HG03521 (cell line): Measurements from ENCODE around the gene CPLANE2.
"Not testable (repeated sequence)": the region's sequence is repeated elsewhere in the genome, so short reads cannot be mapped to it uniquely, and the experiment has no call there.

ENCODE experiments used
- ATAC-seq: cut with Tn5 transposase; IDR thresholded peaks from one replicate; pipeline ENCODE4 v1.9.1; 2021; ENCODE audit warnings: mild to moderate bottlenecking, moderate library complexity; ENCODE audit not compliant: unreplicated experiment

Gene CPLANE2

GRCh38 chr1:16231331-16232315 is 5.4 kb downstream of the CPLANE2 start:
- ATAC-seq, result no peak

DNA sequence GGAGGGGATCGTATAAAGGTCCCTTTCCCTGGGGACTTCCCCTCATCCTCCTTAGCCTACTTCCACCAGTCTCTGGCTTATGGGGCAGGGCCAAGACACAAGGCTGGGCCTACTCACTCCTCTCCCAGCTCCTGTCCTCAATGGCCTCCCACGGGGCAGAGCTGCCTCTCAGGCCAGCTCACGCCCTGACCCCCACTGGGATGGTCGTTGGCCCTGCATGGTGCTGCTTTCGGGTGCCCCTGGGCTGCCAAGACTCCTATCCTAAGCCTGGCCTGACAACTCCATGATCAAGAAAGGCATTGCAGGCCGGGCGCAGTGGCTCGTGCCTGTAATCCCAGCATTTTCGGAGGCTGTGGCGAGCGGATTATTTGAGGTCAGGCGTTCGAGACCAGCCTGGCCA is 6.2 kb downstream of the CPLANE2 start:
- no peak for ATAC-seq

GRCh38 chr1:16229976-16230740 is 6.8 kb downstream of the CPLANE2 start:
- ATAC-seq, result no peak

DNA sequence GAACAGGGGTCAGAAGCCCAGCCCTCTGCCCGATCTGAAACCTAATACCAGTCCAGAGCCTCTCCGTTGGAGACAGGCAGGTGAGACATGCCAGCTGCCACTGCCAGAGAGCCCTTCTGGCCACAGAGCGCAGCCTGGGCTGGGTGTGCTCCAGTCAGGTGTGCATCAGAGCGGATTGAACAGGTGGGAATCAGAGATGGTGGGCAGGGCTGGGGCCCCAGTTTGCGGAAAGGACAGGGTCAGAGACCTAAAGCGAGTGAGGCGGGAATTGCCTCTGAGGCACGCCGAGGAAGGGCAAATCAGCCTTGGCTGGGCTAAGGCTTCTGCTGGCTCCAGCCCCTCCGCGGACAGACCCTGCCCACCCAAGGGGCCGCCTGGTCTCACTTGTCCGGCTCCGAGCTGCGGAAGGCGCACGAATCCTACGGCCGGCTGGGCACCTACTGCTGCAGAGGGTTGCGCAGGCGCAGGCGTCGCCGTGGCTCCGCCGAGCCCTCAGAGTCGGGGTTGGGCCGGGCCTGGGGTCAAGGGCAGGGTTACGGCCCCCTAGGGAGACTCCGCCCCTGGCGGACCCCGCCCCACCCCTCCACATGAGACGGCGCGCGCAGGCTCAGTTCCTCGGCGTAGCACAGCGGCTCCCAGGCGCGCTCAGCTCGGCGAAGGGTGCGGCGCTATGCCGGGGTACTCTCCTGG is 10.3 kb downstream of the CPLANE2 start:
- no peak for ATAC-seq

DNA sequence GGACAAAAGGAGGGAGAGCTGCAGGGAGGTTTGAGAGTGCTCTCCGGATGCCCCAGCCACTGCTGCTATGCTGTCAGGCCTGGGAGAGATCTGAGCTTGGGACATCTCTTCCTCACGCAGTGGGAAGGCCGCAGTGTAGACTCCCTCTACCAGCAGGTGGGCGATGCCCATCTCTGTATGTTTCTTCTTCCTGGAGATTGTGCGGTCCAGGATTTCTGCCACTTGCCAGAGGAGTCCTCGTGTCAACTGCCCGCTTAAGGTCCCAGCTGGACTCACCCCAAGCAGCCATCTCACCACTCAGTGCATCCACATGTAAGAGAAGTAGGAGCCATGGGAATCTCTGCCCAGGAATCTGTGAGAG is 10.9 kb downstream of the CPLANE2 start:
- no peak for ATAC-seq

DNA sequence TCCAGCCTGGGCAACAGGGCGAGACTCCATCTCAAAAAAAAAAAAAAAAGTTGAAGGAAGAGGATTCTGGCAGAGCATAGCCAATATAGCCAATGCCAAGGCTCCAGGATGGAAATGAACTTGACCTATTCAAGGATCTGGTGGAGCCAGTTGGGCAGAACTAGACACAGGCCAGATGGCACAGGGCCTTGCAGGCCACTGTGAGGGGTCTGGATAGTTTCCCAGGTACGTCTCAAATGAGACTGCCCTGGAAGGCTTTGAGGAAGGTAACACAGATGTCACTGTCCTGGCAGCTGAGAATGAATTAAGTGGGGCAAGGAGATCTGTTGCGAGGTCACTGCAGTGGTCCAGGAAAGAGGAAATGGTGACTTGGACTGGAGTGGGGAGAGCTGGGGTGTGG is 12.5 kb downstream of the CPLANE2 start:
- ATAC-seq, result no peak

DNA sequence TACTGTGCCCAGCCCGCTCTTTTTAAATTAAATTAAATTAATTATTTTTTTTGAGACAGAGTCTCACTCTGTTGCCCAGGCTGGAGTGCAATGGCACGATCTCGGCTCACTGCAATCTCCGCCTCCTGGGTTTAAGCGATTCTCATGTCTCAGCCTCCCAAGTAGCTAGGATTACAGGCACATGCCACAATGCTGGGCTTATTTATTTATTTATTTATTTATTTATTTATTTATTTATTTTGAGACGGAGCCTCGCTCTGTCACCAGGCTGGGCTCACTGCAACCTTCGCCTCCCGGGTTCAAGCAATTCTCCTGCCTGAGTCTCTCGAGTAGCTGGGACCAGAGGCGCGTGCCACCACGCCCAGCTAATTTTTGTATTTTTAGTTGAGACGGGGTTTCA is 14.3 kb downstream of the CPLANE2 start:
- ATAC-seq, result not testable (repeated sequence)

GRCh38 chr1:16221499-16221898 is 15.5 kb downstream of the CPLANE2 start:
- no peak for ATAC-seq

DNA sequence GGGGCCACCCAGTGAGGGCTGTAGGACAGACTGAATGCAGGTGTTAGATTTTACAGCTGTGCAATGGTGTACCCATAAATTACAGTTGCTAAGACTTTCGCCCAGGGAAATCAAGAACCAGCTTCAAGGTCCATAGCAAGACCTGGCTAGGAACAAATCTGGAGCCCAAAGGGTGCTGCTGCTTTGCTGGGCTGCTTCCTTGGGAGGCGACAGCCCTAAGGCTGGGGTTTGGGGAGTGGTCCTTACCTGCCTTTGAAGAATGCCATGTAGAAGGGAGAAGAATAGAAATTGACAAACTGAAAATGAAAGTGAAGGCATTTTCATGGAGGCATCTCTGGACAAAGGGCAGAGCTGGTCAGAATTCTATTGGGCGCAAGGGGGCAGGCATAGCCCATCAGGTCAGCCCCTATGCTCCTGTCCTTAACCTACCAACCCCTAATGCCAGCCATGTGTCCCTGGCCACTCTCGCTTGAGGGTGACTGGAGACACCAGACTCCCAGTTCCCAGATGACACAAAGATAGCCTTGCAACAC is 16.9 kb downstream of the CPLANE2 start:
- ATAC-seq, result no peak

DNA sequence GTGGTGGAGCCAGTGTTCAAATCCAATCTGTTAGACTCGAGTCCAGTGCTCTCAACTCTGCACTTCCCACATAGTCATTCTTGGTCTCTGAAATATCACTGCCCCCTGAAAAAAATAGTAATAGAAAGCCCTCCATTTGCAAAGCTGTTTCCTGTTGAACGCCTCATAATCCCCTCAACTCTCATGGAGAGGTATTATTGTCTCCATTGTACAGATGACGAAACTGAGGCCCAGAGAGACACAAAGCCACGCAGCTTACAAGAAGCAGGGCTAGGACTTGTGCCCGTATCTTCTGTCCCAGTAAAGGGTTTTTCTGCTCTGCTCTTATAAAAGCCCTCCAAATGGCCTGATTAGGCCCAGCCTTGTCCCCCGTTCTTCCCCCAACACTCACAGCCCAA is 18.3 kb downstream of the CPLANE2 start:
- no peak for ATAC-seq

DNA sequence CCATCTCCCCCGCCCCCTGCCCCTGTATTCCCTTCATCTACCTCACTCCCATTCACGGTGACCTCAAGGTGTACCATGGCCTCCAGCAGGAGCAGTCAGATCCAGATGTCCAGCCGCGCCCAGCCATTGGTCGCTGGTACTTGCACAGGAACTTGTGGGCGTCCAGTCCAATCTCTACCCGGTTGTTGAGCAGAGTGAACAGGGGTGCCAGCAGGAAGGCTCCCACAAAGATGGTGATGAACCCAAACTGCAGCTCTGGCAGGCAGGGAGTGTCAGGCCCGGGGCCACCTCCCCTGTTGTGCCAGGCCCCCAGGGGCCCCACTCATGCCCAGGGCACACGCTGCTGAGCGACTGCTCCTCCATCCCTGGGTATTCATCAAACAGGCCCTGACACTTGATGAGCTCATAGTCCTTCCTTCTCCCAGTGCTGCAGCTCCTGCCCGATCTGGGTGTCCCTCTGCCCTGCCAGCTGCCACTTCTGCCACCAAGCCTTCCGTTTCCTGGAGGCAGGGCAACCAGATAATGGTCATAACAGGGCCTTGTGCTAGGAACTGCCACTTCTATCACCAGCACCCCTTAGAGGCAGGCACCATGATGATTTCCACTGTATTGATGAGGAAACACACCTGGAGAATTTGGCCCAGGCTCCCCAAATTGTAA is 18.8 kb downstream of the CPLANE2 start:
- ATAC-seq, result no peak

GRCh38 chr1:16217061-16217785 is 19.8 kb downstream of the CPLANE2 start:
- ATAC-seq, result peak; percentile 90

DNA sequence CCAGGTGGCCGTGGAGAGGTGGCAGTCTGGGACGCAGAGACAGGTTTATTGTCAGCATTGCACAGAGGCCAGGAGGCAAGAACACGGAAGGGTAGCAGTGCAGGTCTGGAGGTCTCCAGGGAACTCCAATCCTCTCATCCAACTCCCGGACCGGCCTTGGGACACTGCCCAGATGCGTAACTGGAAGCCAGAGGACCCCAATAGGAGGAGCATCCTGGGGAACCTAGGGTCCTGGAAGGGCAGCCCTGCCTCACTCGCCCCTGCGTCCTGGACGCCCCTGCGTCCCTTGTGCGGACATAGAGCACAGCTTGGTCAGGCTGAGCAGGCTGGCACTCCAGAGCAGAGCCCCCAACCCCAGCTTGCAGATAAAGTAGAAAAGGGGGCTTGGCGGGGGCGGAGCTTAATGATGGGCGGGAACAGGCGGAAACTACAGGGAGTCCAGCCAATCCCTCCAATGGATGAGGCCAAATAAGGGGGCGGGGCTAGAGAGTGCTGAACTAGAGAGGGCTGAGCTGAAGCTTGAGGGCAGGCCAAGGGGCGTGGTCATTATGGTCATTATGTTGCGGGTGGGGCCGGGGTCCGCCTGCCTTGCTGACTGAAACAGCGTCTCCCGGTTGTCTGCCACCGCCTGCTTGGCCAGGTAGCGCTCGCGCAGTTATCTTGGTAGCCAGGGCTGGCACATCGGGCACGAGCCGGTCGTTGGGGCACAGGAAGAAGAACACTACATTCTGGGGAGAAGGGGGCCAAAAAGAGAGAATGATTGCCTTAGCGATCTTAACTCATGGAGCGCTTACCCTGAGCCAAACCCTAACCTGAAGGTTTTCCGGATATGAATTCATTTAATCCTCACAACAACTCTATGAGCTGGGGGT is 20.9 kb downstream of the CPLANE2 start:
- ATAC-seq, result no peak

GRCh38 chr1:16215240-16215639 is 21.7 kb downstream of the CPLANE2 start:
- not testable (repeated sequence) for ATAC-seq

- ATAC-seq, result not testable (repeated sequence)
Observed at GRCh38 chr1:16213544-16213943, 23.4 kb downstream of the CPLANE2 start.

DNA sequence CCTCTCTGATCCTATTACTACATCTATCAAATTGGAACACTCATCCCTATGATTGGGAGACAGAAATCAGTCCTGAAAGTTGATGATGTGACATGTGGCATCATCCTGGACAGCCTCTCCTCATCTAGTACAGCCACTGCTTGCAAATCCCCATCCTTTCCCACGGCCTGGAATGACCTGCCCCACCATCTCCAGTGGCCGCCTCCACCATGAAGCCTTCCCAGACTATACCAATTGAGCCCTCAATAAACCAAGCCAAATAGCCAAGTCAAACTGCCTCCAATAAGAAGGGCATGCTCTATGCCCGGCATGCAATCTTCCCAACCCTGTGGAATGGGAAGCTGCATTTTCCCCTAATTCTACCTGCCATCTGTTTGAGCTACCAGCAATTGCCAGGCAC is 24.0 kb downstream of the CPLANE2 start:
- ATAC-seq, result no peak

- ATAC-seq, result no peak
Observed at GRCh38 chr1:16212251-16212961, 24.6 kb downstream of the CPLANE2 start, which contains the start of gene ARHGEF19. ARHGEF19 (minus strand) TSS chr1:16212652; CDS start chr1:16209054, 3,598 bp downstream.

- ATAC-seq, result no peak
Observed at GRCh38 chr1:16211824-16212223, 25.2 kb downstream of the CPLANE2 start.
